Epidermal melanocyte (primary cell): Measurements from ENCODE around the gene SYT14.
A peak's percentile ranks its signal among the peaks of the same experiment; 100 is the strongest.
"Not testable (repeated sequence)": the region's sequence is repeated elsewhere in the genome, so short reads cannot be mapped to it uniquely, and the experiment has no call there.

Experiments
- DNase-seq: peaks from one replicate; pipeline ENCODE4 v3.0.0; 2011; ENCODE audit warnings: low spot score; ENCODE audit not compliant: insufficient read length

The SYT14 gene

GRCh38 chr1:210112906-210113305, 174.9 kb downstream of the SYT14 start:
- DNase-seq = not testable (repeated sequence)

GRCh38 chr1:210117198-210117597, 179.2 kb downstream of the SYT14 start:
- DNase-seq = no peak

DNA sequence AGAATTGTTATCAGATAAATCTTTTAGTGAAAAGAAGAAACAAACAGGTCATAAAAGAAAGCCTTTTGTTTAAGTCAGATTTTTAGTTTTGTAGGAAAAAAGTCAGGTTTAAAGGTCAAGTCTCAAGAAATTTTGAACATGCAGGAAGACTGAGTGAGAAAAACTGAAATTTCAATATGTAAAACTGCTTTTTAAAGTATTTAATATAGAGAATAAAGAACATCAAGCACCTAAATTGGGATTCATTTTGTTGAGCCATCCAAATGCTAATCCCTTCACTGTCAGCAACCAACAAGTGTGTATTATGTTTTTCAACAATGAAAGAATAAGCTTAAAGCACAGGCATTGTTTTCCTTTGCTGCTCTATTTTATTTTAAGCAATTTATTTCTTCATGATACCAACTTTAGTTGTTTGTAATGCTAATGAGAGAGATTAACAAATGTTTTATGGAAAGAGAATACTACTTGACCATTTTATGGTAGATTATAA, 179.7 kb downstream of the SYT14 start:
- no peak for DNase-seq

GRCh38 chr1:210123383-210123782, 185.4 kb downstream of the SYT14 start:
- no peak for DNase-seq

DNA sequence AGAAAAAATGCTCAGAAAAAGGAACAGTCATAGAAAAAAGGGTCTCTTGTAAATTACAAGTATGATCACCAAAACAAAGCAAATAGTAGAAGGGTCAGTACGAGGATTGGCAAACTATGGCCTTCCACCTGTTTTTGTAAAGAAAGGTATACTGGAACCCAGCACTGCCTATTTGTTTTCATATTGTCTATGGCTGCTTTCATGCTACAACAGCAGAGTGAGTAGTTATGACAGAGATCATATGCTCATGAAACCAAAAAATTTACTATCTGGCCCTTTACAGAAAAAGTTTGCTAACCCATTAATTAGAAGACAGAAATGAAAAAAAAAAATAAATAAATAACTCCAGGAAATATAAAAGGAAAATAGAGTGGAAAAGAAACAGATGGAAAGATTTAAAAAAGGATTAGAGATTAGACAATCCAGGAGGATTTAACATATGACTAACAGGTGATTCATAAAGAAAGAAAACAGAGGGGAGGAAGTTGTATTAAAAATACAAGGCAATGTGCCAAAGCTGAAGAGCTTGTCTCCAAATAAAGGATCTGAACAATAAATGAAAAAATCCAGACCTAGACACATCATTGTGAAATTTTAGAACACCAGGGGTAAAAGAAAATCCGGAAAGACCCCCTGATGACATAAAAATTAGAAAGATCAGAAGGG, 186.0 kb downstream of the SYT14 start:
- no peak for DNase-seq

DNA sequence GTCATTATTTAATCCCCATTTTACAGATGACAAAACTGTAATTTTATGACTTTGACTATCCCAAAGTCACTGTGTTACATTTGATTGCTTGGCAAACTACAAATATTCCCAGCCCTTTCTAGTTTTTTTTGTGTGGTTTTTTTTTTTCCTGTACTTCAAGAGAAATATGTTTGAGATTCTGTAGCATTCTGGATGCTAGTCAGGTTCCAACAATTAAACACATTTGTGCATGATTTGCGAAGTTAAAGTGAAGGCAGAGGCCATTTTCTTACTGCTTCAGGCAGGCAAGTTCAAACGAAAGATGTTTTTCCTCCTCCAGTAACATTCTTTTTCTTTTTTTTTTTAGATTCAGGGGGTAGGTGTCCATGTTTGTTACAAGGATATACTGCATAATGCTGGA, 186.7 kb downstream of the SYT14 start:
- DNase-seq = no peak

DNA sequence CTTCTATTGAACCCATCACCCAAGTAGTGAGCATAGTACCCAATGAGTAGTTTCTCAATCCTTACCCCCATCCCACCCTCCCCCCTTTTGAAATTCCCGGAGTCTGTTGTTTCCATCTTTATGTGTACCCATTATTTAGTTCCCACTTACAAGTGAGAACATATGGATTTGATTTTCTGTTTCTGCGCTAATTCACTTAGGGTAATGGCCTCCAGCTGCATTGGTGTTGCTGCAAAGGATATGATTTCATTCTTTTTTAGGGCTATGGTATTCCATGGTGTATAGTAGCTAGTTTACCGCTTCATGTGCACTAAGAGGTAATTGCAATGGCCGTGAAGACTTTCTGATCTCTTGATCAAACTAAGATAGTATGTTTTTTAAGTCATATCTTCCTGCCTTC, 187.1 kb downstream of the SYT14 start:
- no peak for DNase-seq

- no peak for DNase-seq
These were observed 191.1 kb downstream of the SYT14 start for GRCh38 chr1:210129092-210129491.

GRCh38 chr1:210129759-210130158, 191.7 kb downstream of the SYT14 start:
- no peak for DNase-seq

DNA sequence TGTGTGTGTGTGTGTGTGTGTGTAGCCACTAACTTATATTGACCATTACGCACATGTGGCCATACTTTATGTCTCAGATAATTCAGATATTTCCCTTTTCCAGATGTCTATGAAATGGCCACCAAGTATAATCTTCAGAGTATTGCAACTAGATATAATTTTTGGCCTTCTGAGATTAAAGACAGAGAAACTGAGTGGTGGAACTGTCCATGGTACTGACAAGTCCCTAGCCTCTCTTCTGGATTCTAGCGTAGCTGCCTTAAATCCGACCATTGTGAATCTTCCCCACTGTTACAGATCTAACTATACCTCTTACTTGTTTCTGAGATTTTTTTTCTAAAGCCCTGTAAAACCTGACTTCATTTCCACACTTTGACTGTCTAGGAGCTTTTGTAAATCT, 194.6 kb downstream of the SYT14 start:
- no peak for DNase-seq

DNA sequence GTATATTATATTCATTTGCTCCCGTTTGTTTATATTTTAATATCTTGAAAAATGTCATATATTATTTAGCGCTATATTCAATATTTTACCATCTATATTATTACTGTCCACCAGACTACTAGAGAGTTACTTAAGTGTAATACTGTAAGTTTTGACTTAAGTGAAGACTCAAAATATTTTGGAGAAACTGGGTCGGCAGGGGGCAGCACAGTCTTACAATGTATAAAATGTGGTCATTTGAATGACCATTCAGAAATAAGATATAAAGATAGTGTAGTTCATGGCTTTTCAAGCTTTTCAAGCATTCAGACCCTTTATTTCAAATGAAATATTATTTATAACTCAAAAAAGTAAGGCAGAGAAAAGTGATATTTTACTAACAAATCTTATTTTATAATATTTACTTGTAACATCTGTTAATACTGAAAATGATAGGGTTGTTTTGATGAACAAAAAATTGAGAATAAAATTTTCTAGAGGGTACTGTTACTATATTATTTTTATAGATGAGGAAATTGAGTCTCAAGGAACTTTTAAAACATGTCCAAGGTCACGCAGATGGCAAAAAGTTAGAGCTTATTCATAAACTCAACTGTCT, 205.5 kb downstream of the SYT14 start:
- peak; percentile 44 for DNase-seq

GRCh38 chr1:210144736-210145135, 206.7 kb downstream of the SYT14 start:
- DNase-seq = no peak

DNA sequence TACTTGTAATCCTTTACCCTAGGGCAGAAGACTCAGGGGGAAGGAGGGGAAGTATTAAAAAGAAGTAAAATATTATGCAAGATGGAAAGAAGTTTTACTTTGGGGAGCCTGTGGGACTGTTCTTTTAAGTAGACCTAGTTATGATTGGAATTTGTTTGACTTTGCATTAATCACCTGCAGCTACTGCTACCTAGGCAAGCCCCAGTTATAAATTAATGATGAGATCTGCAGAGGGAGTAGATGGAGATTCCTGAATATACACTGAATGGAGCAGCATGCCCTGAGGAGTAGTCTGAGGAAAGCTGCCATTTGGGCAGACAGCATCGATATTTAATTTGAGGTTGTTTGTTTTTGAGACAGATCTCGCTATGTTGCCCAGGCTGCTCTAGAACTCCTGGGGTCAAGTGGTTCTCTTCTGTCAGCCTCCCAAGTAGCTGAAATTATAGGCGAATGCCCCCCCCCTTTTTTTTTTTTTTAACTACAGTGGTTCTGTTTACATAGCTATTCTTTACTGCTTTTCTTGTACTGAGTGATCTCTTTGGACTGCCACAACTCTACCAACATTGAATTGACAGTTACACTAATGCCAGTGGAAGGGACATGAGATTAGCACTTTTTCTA, 213.1 kb downstream of the SYT14 start:
- DNase-seq = no peak

- DNase-seq = no peak
These were observed 221.2 kb downstream of the SYT14 start for GRCh38 chr1:210159211-210159610.

GRCh38 chr1:210170220-210170619, 232.2 kb downstream of the SYT14 start:
- DNase-seq = no peak

DNA sequence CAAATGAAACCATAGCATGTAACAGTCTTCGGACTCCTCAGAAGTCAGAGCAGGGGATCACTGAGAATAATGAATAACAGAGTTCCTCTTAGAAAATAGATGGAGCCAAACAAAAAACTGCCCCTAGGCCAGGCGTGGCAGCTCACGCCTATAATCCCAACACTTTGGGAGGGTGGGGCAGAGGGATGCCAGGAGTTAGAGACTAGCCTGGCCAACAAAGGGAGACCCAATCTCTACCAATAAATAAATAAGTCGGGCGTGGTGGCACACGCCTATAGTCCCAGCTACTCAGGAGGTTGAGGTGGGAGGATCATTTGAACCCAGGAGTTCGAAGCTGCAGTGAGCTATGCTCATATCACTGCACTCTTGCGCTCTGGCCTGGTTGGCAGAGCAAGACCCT, 236.1 kb downstream of the SYT14 start:
- DNase-seq = no peak

- no peak for DNase-seq
These were observed 247.0 kb downstream of the SYT14 start for GRCh38 chr1:210185063-210185462.

DNA sequence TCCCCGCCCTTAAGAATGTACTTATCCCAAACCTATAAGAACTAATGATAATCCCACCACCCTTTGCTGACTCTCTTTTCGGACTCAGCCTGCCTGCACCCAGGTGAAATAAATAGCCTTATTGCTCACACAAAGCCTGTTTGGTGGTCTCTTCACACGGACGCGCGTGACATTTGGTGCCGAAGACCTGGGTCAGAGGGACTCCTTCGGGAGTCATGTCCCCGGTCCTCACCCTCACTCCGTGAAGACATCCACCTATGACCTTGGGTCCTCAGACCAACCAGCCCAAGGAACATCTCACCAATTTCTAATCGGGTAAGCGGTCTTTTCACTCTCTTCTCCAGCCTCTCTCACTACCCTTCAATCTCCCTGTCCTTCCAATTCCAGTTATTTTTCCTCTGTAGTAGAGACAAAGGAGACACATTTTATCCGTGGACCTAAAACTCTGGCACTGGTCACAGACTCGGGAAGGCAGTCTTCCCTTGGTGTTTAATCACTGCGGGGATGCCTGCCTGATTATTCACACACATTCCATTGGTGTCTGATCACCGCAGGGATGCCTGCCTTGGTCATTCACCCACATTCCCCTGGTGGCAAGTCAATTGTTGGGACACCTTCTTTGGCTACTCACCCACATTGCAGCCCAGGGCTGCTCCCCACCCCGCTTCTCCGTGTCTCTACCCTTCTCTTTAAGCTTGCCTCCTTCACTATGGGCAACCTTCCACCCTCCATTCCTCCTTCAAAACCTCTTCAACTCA, 250.0 kb downstream of the SYT14 start:
- DNase-seq = not testable (repeated sequence)

- no peak for DNase-seq
These were observed 251.4 kb downstream of the SYT14 start for GRCh38 chr1:210189426-210189825.

DNA sequence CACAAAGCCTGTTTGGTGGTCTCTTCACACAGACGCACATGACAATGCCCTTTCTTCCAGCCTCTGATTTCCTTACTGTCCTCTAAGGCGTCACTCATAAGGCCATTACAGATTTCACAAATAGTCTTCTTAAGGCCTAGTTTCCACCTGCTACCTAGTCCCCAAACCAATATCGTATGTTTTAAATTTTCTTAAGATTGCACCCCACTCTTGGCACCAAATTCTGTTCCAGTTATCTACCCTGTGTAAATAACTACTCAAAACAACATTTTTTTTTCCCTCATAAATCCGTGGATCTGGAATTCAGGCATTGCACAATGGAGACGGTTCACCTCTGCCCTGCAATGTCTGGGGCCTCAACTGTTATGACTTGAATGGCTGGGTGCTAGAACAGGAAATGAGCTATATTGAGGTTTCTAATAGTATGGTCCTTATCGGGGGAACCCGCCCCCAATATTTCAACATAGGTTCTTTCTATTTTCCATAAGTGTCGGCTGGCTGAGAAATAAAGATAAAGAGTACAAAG, 257.7 kb downstream of the SYT14 start:
- no peak for DNase-seq

GRCh38 chr1:210196266-210196665, 258.2 kb downstream of the SYT14 start:
- DNase-seq = not testable (repeated sequence)

- no peak for DNase-seq
These were observed 260.8 kb downstream of the SYT14 start for GRCh38 chr1:210198840-210199239.
